Neuronal stem cell (in vitro differentiated cells): ENCODE data around the gene RND1.
"Not testable (repeated sequence)": the region's sequence is repeated elsewhere in the genome, so short reads cannot be mapped to it uniquely, and the experiment has no call there.

Experiments used
- DNase-seq: peaks from one replicate; pipeline ENCODE4 v3.0.0-alpha.2; 2013; ENCODE audit warnings: low spot score
- H2AFZ ChIP-seq: one replicate; pipeline ENCODE4 v1.6.1; 2013; ENCODE audit warnings: mild to moderate bottlenecking, low read length, inconsistent platforms
- H2AK5ac ChIP-seq: 2 replicates; pipeline ENCODE4 v1.6.1; 2013; ENCODE audit warnings: low read depth, mild to moderate bottlenecking, inconsistent platforms, low read length, moderate library complexity, mixed read lengths
- H2BK120ac ChIP-seq: 2 replicates; pipeline ENCODE4 v1.6.1; 2013; ENCODE audit warnings: low read depth, mild to moderate bottlenecking, inconsistent platforms, low read length, moderate library complexity, mixed read lengths
- H2BK12ac ChIP-seq: one replicate; pipeline ENCODE4 v1.6.1; 2013; ENCODE audit warnings: low read length, inconsistent platforms
- H2BK15ac ChIP-seq: 2 replicates; pipeline ENCODE4 v1.6.1; 2013; ENCODE audit warnings: mild to moderate bottlenecking, low read length, inconsistent platforms, mixed read lengths
- H2BK5ac ChIP-seq: one replicate; pipeline ENCODE4 v1.6.1; 2013; ENCODE audit warnings: inconsistent platforms, mild to moderate bottlenecking, low read length, moderate library complexity
- H3K14ac ChIP-seq: one replicate; pipeline ENCODE4 v1.6.1; 2013; ENCODE audit warnings: low read length, inconsistent platforms
- H3K18ac ChIP-seq: 2 replicates; pipeline ENCODE4 v1.6.1; 2013; ENCODE audit warnings: low read length, inconsistent platforms
- H3K23ac ChIP-seq: 2 replicates; pipeline ENCODE4 v1.6.1; 2013; ENCODE audit warnings: low read depth, mild to moderate bottlenecking, mixed read lengths, low read length, inconsistent platforms; ENCODE audit not compliant: poor library complexity
- H3K27ac ChIP-seq: replicated peaks from 3 replicates; pipeline ENCODE4 v1.5.1; 2013; ENCODE audit warnings: low read length, inconsistent platforms
- H3K27me3 ChIP-seq, 3 experiments: 2 replicates each; pipeline ENCODE4 v1.6.1; 2013; ENCODE audit warnings: low read length in 3 of 3, mild to moderate bottlenecking in 2 of 3, inconsistent platforms in 1 of 3, low read depth in 1 of 3, mixed read lengths in 1 of 3, moderate library complexity in 1 of 3; ENCODE audit not compliant: control insufficient read depth in 3 of 3, insufficient read depth in 3 of 3
- H3K36me3 ChIP-seq, 2 donors: replicated peaks in 1 of 2; 2 replicates each; pipeline ENCODE4 v1.6.1; 2013; ENCODE audit warnings: low read length in 2 of 2; ENCODE audit not compliant: control insufficient read depth in 2 of 2, insufficient read depth in 2 of 2
- H3K4ac ChIP-seq: 2 replicates; pipeline ENCODE4 v1.6.1; 2013; ENCODE audit warnings: inconsistent platforms, mild to moderate bottlenecking, low read length, moderate library complexity
- H3K4me1 ChIP-seq, 2 donors: 1 replicate in 1 of 2; 2 replicates in 1 of 2; pipeline ENCODE4 v1.6.1; 2013; ENCODE audit warnings: low read length in 2 of 2, low read depth in 1 of 2; ENCODE audit not compliant: control insufficient read depth in 2 of 2, insufficient read depth in 1 of 2
- H3K4me2 ChIP-seq: one replicate; pipeline ENCODE4 v1.6.1; 2013; ENCODE audit warnings: mild to moderate bottlenecking, low read length, inconsistent platforms; ENCODE audit not compliant: insufficient read depth, poor library complexity, severe bottlenecking
- H3K4me3 ChIP-seq, 2 donors: 2 replicates each; pipeline ENCODE4 v1.5.1; 2013; ENCODE audit warnings: low read length in 2 of 2, mild to moderate bottlenecking in 2 of 2, inconsistent platforms in 1 of 2, moderate library complexity in 1 of 2
- H3K79me1 ChIP-seq: one replicate; pipeline ENCODE4 v1.6.1; 2013; ENCODE audit warnings: low read depth, mild to moderate bottlenecking, inconsistent platforms, low read length, moderate library complexity
- H3K9ac ChIP-seq: one replicate; pipeline ENCODE4 v1.6.1; 2013; ENCODE audit warnings: mild to moderate bottlenecking, low read depth, low read length, inconsistent platforms; ENCODE audit not compliant: poor library complexity
- H3K9me3 ChIP-seq, 2 donors: replicated peaks in 1 of 2; 2 replicates each; pipeline versions ENCODE3 to v1.6.1; 2013; ENCODE audit warnings: low read length in 2 of 2, mild to moderate bottlenecking in 2 of 2, inconsistent platforms in 1 of 2, low read depth in 1 of 2, mixed read lengths in 1 of 2, moderate library complexity in 1 of 2; ENCODE audit not compliant: control insufficient read depth in 2 of 2, insufficient read depth in 1 of 2
- H4K8ac ChIP-seq: one replicate; pipeline ENCODE4 v1.6.1; 2013; ENCODE audit warnings: low read depth, mild to moderate bottlenecking, inconsistent platforms, low read length, moderate library complexity
- H4K91ac ChIP-seq: one replicate; pipeline ENCODE4 v1.6.1; 2013; ENCODE audit warnings: low read length, low read depth, mild to moderate bottlenecking, inconsistent platforms; ENCODE audit not compliant: poor library complexity
- WGBS, 2 donors: extraction: QIAGEN DNeasy Blood & Tissue Kit; methylation state at CpG; one replicate each; pipeline ENCODE4 v1.1.7; 2013; ENCODE audit warnings: missing lambda C conversion rate in 2 of 2, mixed read lengths in 1 of 2; ENCODE audit not compliant: insufficient read length in 2 of 2, insufficient replicate concordance in 1 of 2; ENCODE audit errors: extremely low coverage in 2 of 2; 5-methylcytosine and 5-hydroxymethylcytosine counted together

Gene RND1

GRCh38 chr12:48842021-48842420 is 23.6 kb downstream of the RND1 start:
- not testable (repeated sequence) for H4K8ac ChIP-seq, H3K4me2 ChIP-seq, H4K91ac ChIP-seq, H2BK15ac ChIP-seq, H3K79me1 ChIP-seq, H2BK5ac ChIP-seq, H3K9ac ChIP-seq, H3K27me3 ChIP-seq, H2BK120ac ChIP-seq, H2BK12ac ChIP-seq, H3K9me3 ChIP-seq, H2AFZ ChIP-seq, H3K23ac ChIP-seq, H3K4me3 ChIP-seq, H3K27ac ChIP-seq, H3K4ac ChIP-seq, H3K18ac ChIP-seq, H3K4me1 ChIP-seq, DNase-seq, H3K14ac ChIP-seq, H2AK5ac ChIP-seq
- no CpG with 5 or more reads among the region's 29 CpGs for WGBS, 2 donors
- H3K36me3 ChIP-seq = peaks cover 46 to 75% of the 10 kb centered on the region in 2 donors

- H2AFZ ChIP-seq = no peak overlapping the region
- H2BK120ac ChIP-seq = no peak overlapping the region
- no peak overlapping the region for H2BK15ac ChIP-seq
- H3K27ac ChIP-seq = no peak overlapping the region
- H3K4ac ChIP-seq = no peak overlapping the region
- H3K14ac ChIP-seq = no peak overlapping the region
- peaks cover 47 to 76% of the 10 kb centered on the region in 2 donors for H3K36me3 ChIP-seq
- H2BK5ac ChIP-seq = no peak overlapping the region
- H3K9me3 ChIP-seq = no peaks in the 10 kb centered on the region
- no peak overlapping the region for H3K18ac ChIP-seq
- H4K91ac ChIP-seq = no peak overlapping the region
- no peak overlapping the region for H2AK5ac ChIP-seq
- no peaks in the 10 kb centered on the region for H3K4me1 ChIP-seq
- no peak overlapping the region for H3K9ac ChIP-seq
- DNase-seq = no peak
- H3K23ac ChIP-seq = no peak overlapping the region
- no peaks in the 10 kb centered on the region for H3K79me1 ChIP-seq
- WGBS, 2 donors = no CpG with 5 or more reads among the region's 4 CpGs
- no peak overlapping the region for H2BK12ac ChIP-seq
- no peak overlapping the region for H3K4me2 ChIP-seq
- H3K4me3 ChIP-seq = no peak overlapping the region
- H3K27me3 ChIP-seq = no peaks in the 10 kb centered on the region
- H4K8ac ChIP-seq = no peak overlapping the region
These were observed 27.6 kb downstream of the RND1 start for GRCh38 chr12:48838048-48838447.

- no peaks in the 10 kb centered on the region for H3K27me3 ChIP-seq
- no peak overlapping the region for H2BK120ac ChIP-seq
- H3K9ac ChIP-seq = no peak overlapping the region
- H3K14ac ChIP-seq = no peak overlapping the region
- H3K4me1 ChIP-seq = no peaks in the 10 kb centered on the region
- no peak overlapping the region for H2AFZ ChIP-seq
- no peak overlapping the region for H3K27ac ChIP-seq
- H2BK12ac ChIP-seq = no peak overlapping the region
- no peak overlapping the region for H3K4me3 ChIP-seq
- no peak overlapping the region for H2AK5ac ChIP-seq
- WGBS, 2 donors = no CpG with 5 or more reads among the region's 12 CpGs
- H3K4ac ChIP-seq = no peak overlapping the region
- no peak overlapping the region for H2BK15ac ChIP-seq
- no peak overlapping the region for H3K4me2 ChIP-seq
- peaks cover 80 to 98% of the 10 kb centered on the region in 2 donors for H3K36me3 ChIP-seq
- H3K18ac ChIP-seq = no peak overlapping the region
- H3K79me1 ChIP-seq = no peaks in the 10 kb centered on the region
- H4K91ac ChIP-seq = no peak overlapping the region
- H4K8ac ChIP-seq = no peak overlapping the region
- H3K23ac ChIP-seq = no peak overlapping the region
- no peaks in the 10 kb centered on the region for H3K9me3 ChIP-seq
- no peak for DNase-seq
- no peak overlapping the region for H2BK5ac ChIP-seq
These were observed 33.2 kb downstream of the RND1 start for GRCh38 chr12:48832321-48833060.

GRCh38 chr12:48831257-48831656 is 34.4 kb downstream of the RND1 start:
- Histone ChIP-seq H3K18ac (no peak overlapping the region), H3K14ac (no peak overlapping the region), H2BK12ac (no peak overlapping the region), H2BK5ac (no peak overlapping the region), H3K4ac (no peak overlapping the region), H3K36me3 (peaks cover 78 to 98% of the 10 kb centered on the region in 2 donors), H2AK5ac (no peak overlapping the region), H3K4me3 (no peak overlapping the region), H2BK15ac (no peak overlapping the region), H3K23ac (no peak overlapping the region), H3K9me3 (no peaks in the 10 kb centered on the region), H3K4me1 (no peaks in the 10 kb centered on the region), H3K4me2 (no peak overlapping the region), H3K9ac (no peak overlapping the region), H4K8ac (no peak overlapping the region), H2BK120ac (no peak overlapping the region), H3K27ac (no peak overlapping the region), H2AFZ (no peak overlapping the region), H3K27me3 (no peaks in the 10 kb centered on the region), H3K79me1 (no peaks in the 10 kb centered on the region), H4K91ac (no peak overlapping the region)
- DNase-seq = no peak
- no CpG with 5 or more reads among the region's 6 CpGs for WGBS, 2 donors
